Activated CD8-positive, alpha-beta memory T cell treated with anti-CD3 and anti-CD28 coated beads, Interleukin-2, amount 50 U/mL, for 24 hours (primary cell): ENCODE data around the gene PREX1.
"Not testable (repeated sequence)": the region's sequence is repeated elsewhere in the genome, so short reads cannot be mapped to it uniquely, and the experiment has no call there.

Source experiments
- DNase-seq: peaks from one replicate; pipeline ENCODE4 v3.0.0-alpha.2; 2020; ENCODE audit errors: extremely low read depth

PREX1 gene

DNA sequence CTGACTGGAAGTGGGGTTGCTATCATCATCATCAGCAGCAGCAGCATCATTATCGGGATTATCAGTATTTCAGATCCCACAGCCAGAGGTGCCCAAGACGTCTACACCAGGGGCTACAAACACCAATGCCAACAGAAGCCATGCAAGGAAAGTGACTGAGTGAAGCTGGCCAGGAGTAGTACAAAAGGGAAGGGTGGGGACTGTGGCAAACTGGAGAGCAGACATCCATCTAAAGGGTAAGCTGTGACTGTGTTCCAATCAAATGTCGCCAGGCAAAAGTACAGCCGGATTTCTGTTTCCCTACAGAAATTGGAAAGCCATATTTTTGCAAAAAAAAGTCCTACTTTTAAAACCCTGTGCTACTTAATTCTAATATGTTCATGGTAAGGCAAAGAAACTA, 50.0 kb downstream of the PREX1 start:
- no peak for DNase-seq

DNA sequence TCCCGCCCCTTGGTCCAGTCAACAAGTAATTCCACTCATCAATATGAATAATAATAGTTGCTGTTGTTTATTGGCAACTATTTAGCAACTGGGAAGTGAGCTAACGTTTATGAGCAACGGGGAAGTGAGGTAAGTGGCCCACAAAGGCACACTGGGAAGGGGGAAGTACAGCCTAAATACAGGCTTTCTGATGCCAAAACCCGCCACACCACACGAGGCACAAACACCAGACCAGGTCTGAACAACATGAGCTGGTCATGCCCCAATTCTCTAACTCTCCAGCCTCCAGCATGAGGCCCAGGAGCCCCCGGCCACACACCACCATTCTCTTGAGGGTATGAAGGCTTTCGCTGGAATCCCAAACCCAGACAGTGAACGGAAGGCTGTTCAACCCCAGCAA, 50.8 kb downstream of the PREX1 start:
- DNase-seq, result no peak

DNA sequence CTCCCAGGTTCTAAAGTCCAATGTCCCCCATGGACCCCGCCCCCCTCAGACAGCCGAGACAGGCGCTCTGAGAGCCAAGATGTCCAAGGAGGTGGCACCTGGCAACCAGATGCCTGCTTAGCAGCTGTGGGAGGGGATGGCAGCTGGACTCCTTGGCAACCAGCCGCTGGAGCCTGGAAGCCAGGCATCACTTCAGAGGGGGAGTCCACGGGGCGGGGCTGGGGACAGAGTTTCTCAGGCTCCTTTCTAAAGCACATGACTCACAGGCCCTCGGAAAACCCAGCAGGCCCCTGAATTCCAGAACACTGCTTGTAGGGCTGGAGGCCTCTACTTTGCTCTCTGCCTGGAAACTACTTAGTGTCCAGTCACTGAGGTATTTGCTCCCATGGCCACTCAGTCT, 51.5 kb downstream of the PREX1 start:
- DNase-seq, result no peak

GRCh38 chr20:48775545-48775944, 52.3 kb downstream of the PREX1 start:
- not testable (repeated sequence) for DNase-seq

- no peak for DNase-seq
Measured at GRCh38 chr20:48774696-48775095, 53.1 kb downstream of the PREX1 start.

GRCh38 chr20:48773837-48774418, 53.9 kb downstream of the PREX1 start:
- DNase-seq, result no peak

DNA sequence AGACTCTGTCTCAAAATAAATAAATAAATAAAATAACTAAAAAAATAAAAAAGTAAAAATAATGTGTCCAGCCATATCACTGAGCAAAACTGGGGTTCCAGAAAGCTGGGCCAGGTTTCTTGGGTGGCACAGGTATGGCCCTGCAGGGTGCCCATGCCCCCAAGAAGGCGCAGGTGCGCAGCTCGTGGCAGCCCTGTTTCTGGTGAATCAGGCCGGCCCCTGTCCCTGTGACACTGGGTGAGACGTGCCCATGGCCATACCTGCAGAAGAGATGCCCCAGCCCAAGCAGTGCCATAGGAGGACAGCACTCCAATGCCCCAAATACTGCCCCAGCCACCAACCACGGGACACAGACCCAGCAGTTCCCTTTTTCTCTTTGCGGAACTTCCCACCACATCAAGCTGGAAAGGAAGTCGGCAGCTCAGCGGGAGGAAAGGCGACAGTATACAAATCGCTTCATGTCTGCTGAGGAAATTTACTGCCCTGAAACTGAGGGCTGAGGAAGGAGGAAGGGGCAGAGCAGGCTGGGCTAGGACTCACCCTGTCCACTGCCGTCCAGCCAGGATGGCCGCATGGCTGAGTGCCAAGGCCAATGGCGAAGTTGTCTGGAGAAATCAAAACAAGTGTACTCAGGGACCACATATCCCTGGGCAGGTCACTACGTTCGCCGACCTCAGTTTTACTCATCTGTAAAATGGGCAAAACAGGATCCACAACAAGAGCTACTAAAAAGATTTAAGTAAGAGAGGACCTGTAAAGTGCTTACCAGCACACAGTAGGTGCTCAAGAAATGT, 55.4 kb downstream of the PREX1 start:
- DNase-seq, result no peak

- DNase-seq, result no peak
Measured at GRCh38 chr20:48771542-48771941, 56.3 kb downstream of the PREX1 start.

- DNase-seq, result no peak
Measured at GRCh38 chr20:48770700-48771442, 56.9 kb downstream of the PREX1 start.

DNA sequence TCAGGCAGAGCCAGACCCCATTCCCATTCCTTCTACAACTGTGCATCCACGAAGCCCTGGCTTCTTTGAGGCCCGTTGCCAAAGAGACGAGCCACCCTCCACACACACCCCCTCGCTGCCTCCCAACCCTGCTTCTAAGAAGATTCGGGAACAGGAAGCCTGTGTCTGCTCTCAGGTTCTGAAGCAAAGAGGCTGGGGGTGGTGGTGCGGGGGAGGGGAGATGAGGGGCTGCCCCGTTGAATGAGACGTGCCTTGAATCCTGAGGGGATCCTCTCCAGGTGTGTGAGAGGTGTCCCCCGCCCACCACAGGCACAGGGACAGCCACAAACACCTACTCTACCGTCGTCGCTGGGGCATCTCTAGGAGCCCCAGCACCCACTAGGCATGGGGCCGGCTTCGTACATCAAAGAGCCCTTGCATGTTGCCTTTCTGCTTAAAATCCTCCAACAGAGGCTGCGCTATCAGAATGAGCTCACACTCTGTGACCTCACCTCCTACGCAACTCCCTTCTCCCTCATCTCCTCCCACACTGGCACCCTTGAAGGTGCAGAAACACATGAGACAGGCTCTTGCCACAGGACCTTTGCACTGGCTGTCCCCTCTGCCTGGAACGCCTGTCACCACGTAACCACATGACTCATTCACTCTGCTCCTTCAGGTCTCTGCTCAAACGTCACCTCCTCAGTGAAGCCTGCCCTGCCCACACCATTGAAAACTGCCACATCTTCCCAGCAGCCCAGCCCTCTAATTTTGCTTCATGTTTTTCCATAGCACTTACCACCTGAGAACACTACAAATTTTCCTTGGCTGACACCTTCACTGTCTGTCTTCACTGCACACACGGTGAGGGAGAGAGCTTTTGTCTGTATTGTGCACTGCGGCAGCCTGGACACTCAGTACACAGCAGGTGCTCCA, 58.5 kb downstream of the PREX1 start:
- peak; percentile 88 for DNase-seq

DNA sequence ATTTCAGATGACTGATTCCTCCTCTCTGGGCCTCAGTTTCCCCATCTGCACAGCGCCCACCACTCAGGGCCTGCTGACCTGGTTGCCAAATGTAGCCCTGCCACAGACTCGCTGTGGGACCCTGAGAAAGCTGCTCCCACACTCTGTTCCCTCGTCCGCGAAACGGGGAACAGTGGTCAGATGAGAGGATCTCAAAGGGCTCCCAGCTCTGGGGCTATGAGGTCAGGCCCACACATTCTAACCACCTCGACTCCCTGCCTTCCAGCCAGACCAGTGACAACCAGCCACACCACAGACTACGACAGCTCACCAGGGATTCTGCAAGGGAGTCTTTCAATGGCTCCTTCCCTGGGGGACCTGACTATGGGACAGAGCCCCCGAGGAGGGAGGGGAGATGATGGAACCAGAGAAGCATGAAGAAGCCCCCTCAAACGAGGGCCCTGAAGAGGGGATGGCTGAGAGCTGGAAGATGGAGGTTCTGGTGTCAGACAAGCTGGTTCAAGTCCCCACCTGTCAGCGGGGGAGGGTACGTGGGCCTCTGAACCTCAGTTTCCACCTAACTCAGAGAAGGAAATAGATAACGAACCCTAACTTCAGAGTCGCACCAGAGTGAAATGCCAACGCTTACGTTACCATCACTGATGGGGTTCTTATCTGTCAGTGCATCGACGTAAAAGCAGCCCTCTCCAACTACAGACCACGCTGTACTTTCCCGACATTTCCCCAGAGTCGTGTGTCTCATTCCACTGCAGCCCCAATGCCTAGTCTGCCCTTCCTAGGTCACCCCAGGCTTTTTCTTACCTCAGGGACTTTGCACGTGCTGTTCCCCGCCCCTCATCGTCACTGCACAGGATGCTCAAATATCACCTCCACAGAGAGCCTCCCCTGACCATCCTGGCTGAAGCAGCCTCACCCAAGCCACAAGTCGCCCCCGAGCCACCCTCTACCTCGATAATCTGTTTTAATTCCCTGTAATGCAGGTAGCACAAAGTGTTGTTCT, 60.5 kb downstream of the PREX1 start:
- peak; percentile 39 for DNase-seq

GRCh38 chr20:48766205-48766604, 61.6 kb downstream of the PREX1 start:
- DNase-seq, result no peak

DNA sequence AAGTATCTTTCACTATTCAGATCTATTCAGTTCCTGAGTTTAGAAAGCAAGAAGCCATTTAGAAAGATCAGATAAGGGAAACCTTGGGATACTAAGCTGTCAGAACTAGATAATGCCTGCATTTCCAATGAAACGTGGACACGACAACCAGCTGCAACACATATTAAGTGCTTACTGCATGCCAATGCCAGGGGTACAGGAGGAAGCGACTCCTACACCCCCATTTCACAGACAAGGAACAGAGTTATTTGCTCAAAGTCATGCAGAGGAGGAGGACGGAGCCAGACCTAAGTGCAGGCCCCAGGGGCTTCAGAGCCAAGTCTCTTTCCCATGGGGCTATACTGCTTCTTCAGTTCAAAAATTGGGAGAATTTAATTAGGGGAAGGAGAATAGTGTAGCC, 62.4 kb downstream of the PREX1 start:
- DNase-seq, result no peak

DNA sequence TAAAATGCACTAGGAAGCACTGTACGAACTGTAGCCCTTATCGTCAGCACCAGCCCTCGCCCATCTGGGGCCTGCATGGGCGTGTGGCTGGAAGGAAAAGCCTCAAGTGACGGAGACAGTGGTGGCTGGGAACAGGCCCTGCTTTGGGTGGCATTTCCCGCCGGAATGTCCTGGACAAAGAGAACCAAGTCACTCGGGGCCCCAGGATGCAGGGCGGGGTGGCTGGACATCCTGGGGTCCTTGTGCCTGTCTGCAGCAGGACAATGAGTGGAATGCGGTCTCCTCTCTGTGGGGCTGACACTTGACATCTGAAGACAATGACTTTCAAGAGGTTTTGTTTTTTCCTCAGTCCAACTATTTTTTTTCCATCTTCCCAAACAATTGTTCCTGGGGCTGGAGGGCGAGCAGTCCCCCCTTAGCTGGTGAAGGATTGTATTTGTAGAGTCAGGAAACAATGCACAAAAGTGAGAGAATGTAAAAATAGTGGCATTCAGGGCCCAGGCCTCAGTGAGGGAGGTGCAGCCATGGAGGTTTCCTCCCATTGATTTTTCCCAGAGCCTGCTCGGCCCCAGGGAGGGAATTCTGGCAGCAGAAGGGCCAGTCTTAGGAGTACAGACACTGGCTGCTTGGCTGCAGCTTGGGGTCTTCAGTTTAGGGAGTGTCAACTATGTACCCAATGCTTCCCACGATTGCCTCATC, 64.4 kb downstream of the PREX1 start:
- no peak for DNase-seq

GRCh38 chr20:48761874-48762273, 65.9 kb downstream of the PREX1 start:
- DNase-seq, result no peak

DNA sequence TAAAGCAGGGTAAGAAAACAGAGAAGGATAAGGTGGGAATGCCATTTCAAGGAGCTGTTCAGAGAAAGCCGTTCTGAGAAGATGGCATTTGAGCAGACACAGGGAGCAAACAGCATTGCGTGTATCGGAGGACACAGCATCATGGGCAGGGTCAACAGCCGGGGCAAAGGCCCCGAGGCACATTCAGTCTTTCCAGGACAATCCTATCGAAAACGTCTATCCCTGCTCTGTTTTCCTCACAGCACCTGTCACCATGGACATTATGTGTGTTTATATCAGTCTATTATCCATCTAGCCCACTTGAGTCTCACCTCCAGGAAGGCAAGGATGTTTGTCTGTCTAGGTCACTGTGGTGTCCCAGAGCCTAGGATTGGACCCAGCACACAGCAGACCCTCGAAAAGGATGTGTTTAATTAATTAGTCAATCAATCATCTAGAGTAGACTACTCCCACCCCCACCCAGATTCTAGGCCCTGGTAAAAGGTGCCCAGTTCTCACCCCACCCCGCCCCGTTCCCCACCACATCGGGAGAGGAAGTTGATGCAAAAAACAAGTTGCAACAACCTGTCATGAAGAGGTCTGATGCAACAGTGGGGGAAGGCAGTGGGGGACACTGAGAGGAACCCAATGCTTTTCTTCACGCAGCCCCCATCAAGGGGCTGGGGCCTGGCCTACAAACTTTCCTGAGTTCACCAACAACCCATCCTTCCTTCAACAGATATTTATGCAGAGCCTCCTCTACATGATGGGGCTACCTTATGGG, 66.6 kb downstream of the PREX1 start:
- DNase-seq, result no peak

GRCh38 chr20:48760403-48760983, 67.3 kb downstream of the PREX1 start:
- DNase-seq, result peak; percentile 57

DNA sequence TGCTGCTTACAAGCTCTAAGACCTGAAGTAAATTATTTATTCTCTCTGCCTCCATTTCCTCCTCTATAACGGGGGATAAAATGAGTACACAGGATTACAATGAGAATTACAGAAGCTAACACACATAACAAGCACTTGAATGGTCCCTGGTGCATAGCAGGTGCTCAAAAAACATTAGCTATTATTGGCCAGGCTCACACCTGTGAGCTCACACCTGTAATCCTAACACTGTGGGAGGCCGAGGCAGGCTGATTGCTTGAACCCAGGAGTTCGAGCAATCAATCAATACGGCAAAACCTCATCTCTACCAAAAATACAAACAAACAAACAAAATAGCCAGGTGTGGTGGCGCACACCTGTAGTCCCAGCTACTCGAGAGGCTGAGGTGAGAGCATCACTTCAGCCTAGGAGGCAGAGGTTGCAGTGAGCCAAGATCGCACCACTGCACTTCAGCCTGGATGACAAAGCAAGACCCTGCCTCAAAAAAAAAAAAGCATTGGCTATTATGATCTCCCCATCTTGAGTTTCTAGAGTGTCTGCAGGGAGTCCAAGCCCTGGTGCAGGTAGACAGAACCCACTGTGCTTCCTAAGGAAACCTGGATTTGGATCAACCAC, 68.1 kb downstream of the PREX1 start:
- no peak for DNase-seq
